ENCODE data around the gene LATS1. TPM values are rescaled to one million over a fixed set of nuclear protein-coding genes. Genes with fewer than 3 reads are reported as not detected.

LATS1 gene
- total RNA-seq, 1 experiment from 2014 or later: 15.4 TPM

GRCh38 chr6:149628875-149629510 lies 88.9 kb downstream of the LATS1 start:
- Histone ChIP-seq H3K27me3 (ENCODE audit: insufficient read depth, low read depth) (no peaks in the 10 kb centered on the region), H4K20me1 (ENCODE audit: insufficient read depth) (no peaks in the 10 kb centered on the region; the same call in 1 of the 2 replicates), H3K9me3 (ENCODE audit: insufficient read depth, low read depth) (no peaks in the 10 kb centered on the region; the same call in 1 of the 2 replicates), H3K27ac (peak overlapping the region; percentile 23; the same call in 1 of the 2 replicates), H3K36me3 (ENCODE audit: low read depth) (no peaks in the 10 kb centered on the region), H3K79me2 (ENCODE audit: low read depth) (no peaks in the 10 kb centered on the region), H3K4me3 (no peak overlapping the region), H2AFZ (no peak overlapping the region), H3K9me2 (ENCODE audit: insufficient read depth) (no peaks in the 10 kb centered on the region), H3F3A (ENCODE audit: insufficient read depth, low read depth) (no peaks in the 10 kb centered on the region), H3K4me2 (no peak overlapping the region), H3K4me1 (replicated peaks; ENCODE audit: insufficient read depth) (no peaks in the 10 kb centered on the region)
- DNase-seq: no peak
- intact Hi-C loops (cut with micrococcal nuclease; ENCODE audit: unreplicated experiment): no loop called here
- ChIA-PET CTCF (no interaction called here), POLR2A (ENCODE audit: unreplicated experiment) (no interaction called here)
- no TSS peak for BruUV-seq (replicated peaks)
- TF ChIP-seq EZH2 (IDR thresholded peaks at IDR 0.05; ENCODE audit: low read depth) (no peak), CTCF (conservative IDR thresholded peaks at IDR 0.05) (no peak)

- ChIA-PET CTCF (interaction anchor here (0.6 kb wide), 1 partner anchor 129 kb away, joined by 4 read pairs; no protein-coding TSS in a partner anchor), POLR2A (ENCODE audit: unreplicated experiment) (no interaction called here)
- H2AFZ ChIP-seq: no peak overlapping the region
- intact Hi-C loops (cut with micrococcal nuclease; ENCODE audit: unreplicated experiment): no loop called here
- no peak overlapping the region for H3K27ac ChIP-seq
- no peaks in the 10 kb centered on the region for H3K4me1 ChIP-seq (replicated peaks; ENCODE audit: insufficient read depth)
- H3K27me3 ChIP-seq (ENCODE audit: insufficient read depth, low read depth): no peaks in the 10 kb centered on the region
- no peak for DNase-seq
- TF ChIP-seq EZH2 (IDR thresholded peaks at IDR 0.05; ENCODE audit: low read depth) (no peak), CTCF (conservative IDR thresholded peaks at IDR 0.05) (no peak)
- no TSS peak for BruUV-seq (replicated peaks)
- no peaks in the 10 kb centered on the region; the same call in 1 of the 2 replicates for H4K20me1 ChIP-seq (ENCODE audit: insufficient read depth)
- H3K9me2 ChIP-seq (ENCODE audit: insufficient read depth): no peaks in the 10 kb centered on the region
- H3K4me3 ChIP-seq: no peak overlapping the region
- H3K4me2 ChIP-seq: no peak overlapping the region
- H3F3A ChIP-seq (ENCODE audit: insufficient read depth, low read depth): no peaks in the 10 kb centered on the region
- H3K36me3 ChIP-seq (ENCODE audit: low read depth): no peaks in the 10 kb centered on the region
- no peaks in the 10 kb centered on the region; the same call in 1 of the 2 replicates for H3K9me3 ChIP-seq (ENCODE audit: insufficient read depth, low read depth)
- H3K79me2 ChIP-seq (ENCODE audit: low read depth): no peaks in the 10 kb centered on the region
Measured at GRCh38 chr6:149627672-149628071, 90.2 kb downstream of the LATS1 start.

- Histone ChIP-seq H3K4me1 (replicated peaks; ENCODE audit: insufficient read depth) (no peaks in the 10 kb centered on the region), H3K36me3 (ENCODE audit: low read depth) (no peaks in the 10 kb centered on the region; the same call in 1 of the 2 replicates), H3K27ac (no peak overlapping the region), H3K79me2 (ENCODE audit: low read depth) (no peaks in the 10 kb centered on the region), H3K9me3 (ENCODE audit: insufficient read depth, low read depth) (no peaks in the 10 kb centered on the region), H3F3A (ENCODE audit: insufficient read depth, low read depth) (no peaks in the 10 kb centered on the region), H2AFZ (no peak overlapping the region), H4K20me1 (ENCODE audit: insufficient read depth) (no peaks in the 10 kb centered on the region), H3K27me3 (ENCODE audit: insufficient read depth, low read depth) (no peaks in the 10 kb centered on the region), H3K9me2 (ENCODE audit: insufficient read depth) (no peaks in the 10 kb centered on the region), H3K4me2 (no peak overlapping the region), H3K4me3 (no peak overlapping the region)
- DNase-seq: no peak
- no TSS peak for BruUV-seq (replicated peaks)
- POLR2A ChIA-PET (ENCODE audit: unreplicated experiment): no interaction called here
- intact Hi-C loops (cut with micrococcal nuclease; ENCODE audit: unreplicated experiment): no loop called here
- CTCF ChIA-PET: no interaction called here
- TF ChIP-seq EZH2 (IDR thresholded peaks at IDR 0.05; ENCODE audit: low read depth) (no peak), CTCF (conservative IDR thresholded peaks at IDR 0.05) (no peak)
Measured at GRCh38 chr6:149615805-149616204, 102.1 kb downstream of the LATS1 start.
